Measurements from ENCODE around the gene SCN3B.

Gene SCN3B

GRCh38 chr11:123683428-123684170 lies 29.2 kb upstream of the SCN3B start:
- TF ChIP-seq MYC (IDR thresholded peaks at IDR 0.05; ENCODE audit: low read depth, low read length): no peak
- TF ChIP-seq, protein P1, sequence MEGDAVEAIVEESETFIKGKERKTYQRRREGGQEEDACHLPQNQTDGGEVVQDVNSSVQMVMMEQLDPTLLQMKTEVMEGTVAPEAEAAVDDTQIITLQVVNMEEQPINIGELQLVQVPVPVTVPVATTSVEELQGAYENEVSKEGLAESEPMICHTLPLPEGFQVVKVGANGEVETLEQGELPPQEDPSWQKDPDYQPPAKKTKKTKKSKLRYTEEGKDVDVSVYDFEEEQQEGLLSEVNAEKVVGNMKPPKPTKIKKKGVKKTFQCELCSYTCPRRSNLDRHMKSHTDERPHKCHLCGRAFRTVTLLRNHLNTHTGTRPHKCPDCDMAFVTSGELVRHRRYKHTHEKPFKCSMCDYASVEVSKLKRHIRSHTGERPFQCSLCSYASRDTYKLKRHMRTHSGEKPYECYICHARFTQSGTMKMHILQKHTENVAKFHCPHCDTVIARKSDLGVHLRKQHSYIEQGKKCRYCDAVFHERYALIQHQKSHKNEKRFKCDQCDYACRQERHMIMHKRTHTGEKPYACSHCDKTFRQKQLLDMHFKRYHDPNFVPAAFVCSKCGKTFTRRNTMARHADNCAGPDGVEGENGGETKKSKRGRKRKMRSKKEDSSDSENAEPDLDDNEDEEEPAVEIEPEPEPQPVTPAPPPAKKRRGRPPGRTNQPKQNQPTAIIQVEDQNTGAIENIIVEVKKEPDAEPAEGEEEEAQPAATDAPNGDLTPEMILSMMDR (IDR thresholded peaks at IDR 0.05; ENCODE audit: low read depth, low read length): no peak
- TF ChIP-seq, protein P2, sequence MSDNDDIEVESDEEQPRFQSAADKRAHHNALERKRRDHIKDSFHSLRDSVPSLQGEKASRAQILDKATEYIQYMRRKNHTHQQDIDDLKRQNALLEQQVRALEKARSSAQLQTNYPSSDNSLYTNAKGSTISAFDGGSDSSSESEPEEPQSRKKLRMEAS (IDR thresholded peaks at IDR 0.05; ENCODE audit: low read depth, low read length): no peak
- TF ChIP-seq POLR2A (IDR thresholded peaks at IDR 0.05; ENCODE audit: extremely low read depth, insufficient read length): no peak
- no peak for DNase-seq (ENCODE audit: low read depth)
- H3K4me3 ChIP-seq (ENCODE audit: low read depth, low read length): no peak overlapping the region

GRCh38 chr11:123682696-123683410 lies 28.4 kb upstream of the SCN3B start:
- DNase-seq (ENCODE audit: low read depth): no peak

GRCh38 chr11:123681030-123681429 lies 26.6 kb upstream of the SCN3B start:
- no peak overlapping the region for H3K4me3 ChIP-seq (ENCODE audit: low read depth, low read length)
- TF ChIP-seq MYC (IDR thresholded peaks at IDR 0.05; ENCODE audit: low read depth, low read length) (no peak), POLR2A (IDR thresholded peaks at IDR 0.05; ENCODE audit: extremely low read depth, insufficient read length) (no peak)
- TF ChIP-seq, protein P2 (IDR thresholded peaks at IDR 0.05; ENCODE audit: low read depth, low read length): no peak
- TF ChIP-seq, protein P1 (IDR thresholded peaks at IDR 0.05; ENCODE audit: low read depth, low read length): no peak

More at GRCh38 chr11:123682696-123683410, 28.4 kb upstream of the SCN3B start:
- no peak overlapping the region for H3K4me3 ChIP-seq (ENCODE audit: low read depth, low read length)
- TF ChIP-seq POLR2A (IDR thresholded peaks at IDR 0.05; ENCODE audit: extremely low read depth, insufficient read length): no peak
- TF ChIP-seq, protein P2 (IDR thresholded peaks at IDR 0.05; ENCODE audit: low read depth, low read length): no peak

DNA sequence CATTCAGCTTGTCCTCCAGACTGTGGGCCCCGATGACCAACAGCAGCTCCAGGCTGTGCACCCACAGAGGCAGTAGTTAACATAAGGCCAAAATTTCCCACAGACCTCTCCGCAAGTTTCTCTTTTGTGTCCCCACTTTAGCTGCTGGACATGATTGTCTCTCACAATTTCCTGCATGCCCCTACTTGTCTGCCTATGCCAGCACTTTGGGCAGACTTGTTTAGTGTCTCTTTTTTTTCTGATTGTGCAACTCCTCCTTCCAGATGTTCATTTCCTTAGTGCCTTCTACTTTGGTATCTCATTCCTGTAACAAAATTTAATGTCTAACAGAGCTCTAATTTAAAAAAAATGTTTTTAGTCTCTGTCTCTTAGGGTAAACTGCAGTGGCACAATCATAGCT lies 23.8 kb upstream of the SCN3B start:
- H3K4me3 ChIP-seq (ENCODE audit: low read depth, low read length): no peak overlapping the region
- TF ChIP-seq, protein P1 (IDR thresholded peaks at IDR 0.05; ENCODE audit: low read depth, low read length): no peak
- TF ChIP-seq, protein P2 (IDR thresholded peaks at IDR 0.05; ENCODE audit: low read depth, low read length): no peak
- TF ChIP-seq POLR2A (IDR thresholded peaks at IDR 0.05; ENCODE audit: extremely low read depth, insufficient read length) (no peak), MYC (IDR thresholded peaks at IDR 0.05; ENCODE audit: low read depth, low read length) (no peak)

More at GRCh38 chr11:123681030-123681429, 26.6 kb upstream of the SCN3B start:
- DNase-seq (ENCODE audit: low read depth): no peak

DNA sequence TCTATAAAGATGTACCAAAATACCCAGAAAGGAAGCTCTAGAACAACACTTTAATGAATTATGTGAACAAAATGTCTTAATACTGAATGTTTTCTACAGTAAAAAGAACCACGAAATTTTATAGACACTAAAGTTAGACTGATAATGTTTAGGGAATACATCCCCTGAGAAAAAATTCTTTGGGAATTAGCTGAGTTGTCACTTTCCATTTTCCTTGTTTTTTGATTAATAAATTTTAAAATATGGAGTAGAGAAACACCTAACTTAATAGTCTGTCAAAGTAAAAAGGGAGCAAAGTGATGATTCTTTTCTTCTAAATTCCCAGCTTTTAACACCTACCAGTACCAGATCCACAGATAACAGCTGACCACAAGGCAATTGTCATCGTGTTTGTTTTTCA lies 23.1 kb upstream of the SCN3B start:
- no peak overlapping the region for H3K4me3 ChIP-seq (ENCODE audit: low read depth, low read length)
- TF ChIP-seq MYC (IDR thresholded peaks at IDR 0.05; ENCODE audit: low read depth, low read length) (no peak), POLR2A (IDR thresholded peaks at IDR 0.05; ENCODE audit: extremely low read depth, insufficient read length) (no peak)
- TF ChIP-seq, protein P2 (IDR thresholded peaks at IDR 0.05; ENCODE audit: low read depth, low read length): no peak
- TF ChIP-seq, protein P1 (IDR thresholded peaks at IDR 0.05; ENCODE audit: low read depth, low read length): no peak
- no peak for DNase-seq (ENCODE audit: low read depth)

More for the DNA sequence above, 23.8 kb upstream of the SCN3B start:
- no peak for DNase-seq (ENCODE audit: low read depth)

- no peak for DNase-seq (ENCODE audit: low read depth)
- TF ChIP-seq MYC (IDR thresholded peaks at IDR 0.05; ENCODE audit: low read depth, low read length) (no peak), POLR2A (IDR thresholded peaks at IDR 0.05; ENCODE audit: extremely low read depth, insufficient read length) (no peak)
- TF ChIP-seq, protein P2 (IDR thresholded peaks at IDR 0.05; ENCODE audit: low read depth, low read length): no peak
- TF ChIP-seq, protein P1 (IDR thresholded peaks at IDR 0.05; ENCODE audit: low read depth, low read length): no peak
- no peak overlapping the region for H3K4me3 ChIP-seq (ENCODE audit: low read depth, low read length)
Measured at GRCh38 chr11:123674297-123674696, 19.9 kb upstream of the SCN3B start.
